NCI-H1417 (cell line): ENCODE measurements around the gene HERC3.

Experiments
- DNase-seq, 3 experiments: peaks; one replicate each; lab custom pipeline; 2025; lab: John Stamatoyannopoulos, UW

HERC3 gene

GRCh38 chr4:88747351-88747750, 155.1 kb downstream of the HERC3 start:
- DNase-seq = no peak

GRCh38 chr4:88750369-88750768, 158.1 kb downstream of the HERC3 start:
- DNase-seq = no peak

- no peak for DNase-seq
These were observed 159.2 kb downstream of the HERC3 start for GRCh38 chr4:88751258-88752075.

- no peak for DNase-seq
These were observed 159.8 kb downstream of the HERC3 start for GRCh38 chr4:88752076-88752463.

DNA sequence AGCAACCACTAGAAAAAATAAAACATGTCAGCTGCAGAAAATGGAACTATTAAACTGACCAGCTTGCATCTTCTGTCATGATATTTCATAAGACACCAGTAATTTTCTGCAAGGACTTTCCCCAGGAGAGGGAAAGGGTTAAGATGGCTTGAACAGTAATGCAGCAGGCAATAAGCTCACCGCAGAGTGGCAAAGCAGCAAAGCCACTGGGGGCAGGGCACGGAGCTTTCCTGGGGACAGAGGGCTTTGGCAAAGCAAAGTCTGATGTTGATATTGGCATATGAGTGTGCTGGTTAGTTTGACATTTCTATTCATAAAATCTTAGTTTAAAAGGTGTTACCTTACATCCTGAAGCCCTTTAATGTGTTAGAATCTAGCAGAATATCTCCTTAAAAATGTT, 160.5 kb downstream of the HERC3 start:
- DNase-seq = no peak

DNA sequence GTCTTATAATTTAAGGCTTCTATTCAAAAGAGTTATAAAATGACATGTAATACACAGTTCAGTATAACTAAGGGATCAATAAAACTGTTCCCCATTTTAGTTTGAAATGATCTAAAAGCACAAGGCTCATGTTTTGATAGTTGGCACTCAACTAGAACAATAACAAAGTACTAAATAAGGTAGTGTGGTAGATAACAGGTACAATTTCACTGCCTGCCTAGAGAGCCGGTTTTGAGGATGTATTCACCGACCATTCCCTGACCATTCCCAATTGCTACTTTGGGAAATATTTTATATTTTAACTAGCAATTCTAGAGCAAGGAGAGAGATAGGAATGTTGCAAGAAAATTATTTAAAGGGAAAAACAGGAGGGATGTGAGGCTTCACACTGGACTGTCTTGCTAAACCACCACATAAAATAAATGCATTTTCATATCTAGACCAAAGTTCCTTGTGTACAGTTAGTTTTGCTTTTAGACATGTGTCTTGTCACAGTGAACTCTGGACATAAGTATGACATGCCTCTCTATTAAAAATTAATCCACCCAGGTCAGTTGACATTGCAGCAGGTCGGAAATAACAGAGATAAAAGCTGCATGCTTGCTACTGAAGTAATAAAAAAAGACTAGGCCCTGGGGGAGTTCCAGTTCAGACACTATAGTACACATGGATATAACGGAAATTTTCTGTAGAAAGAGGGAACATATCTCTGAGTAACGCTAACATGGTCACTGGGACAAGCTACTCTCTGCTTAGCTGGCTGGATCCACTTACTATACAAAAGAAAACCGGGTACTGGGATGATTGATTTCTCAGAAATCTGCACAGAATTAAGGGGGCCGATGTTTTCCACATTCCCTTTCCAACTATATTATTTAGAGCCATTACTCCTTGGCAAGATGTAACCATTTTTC, 161.6 kb downstream of the HERC3 start:
- DNase-seq = no peak

DNA sequence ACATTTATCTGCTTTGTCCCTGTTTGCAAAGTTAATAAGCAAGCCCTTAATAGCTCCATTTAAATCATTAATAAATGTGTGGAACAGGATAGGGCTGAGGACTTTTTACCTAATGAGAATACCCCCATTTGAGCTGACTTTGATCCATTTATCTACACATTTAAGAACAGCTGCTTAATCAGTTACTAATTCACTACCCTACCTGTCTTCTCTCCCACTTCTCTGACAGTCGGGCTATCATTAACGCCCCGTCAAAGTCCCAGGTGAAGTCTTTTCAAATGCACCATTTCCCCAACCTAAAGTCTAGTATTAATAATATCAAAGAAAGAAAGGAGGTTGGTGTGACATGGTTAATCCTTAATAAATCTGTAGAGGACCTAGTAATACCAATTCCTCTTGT, 162.5 kb downstream of the HERC3 start:
- DNase-seq = no peak

- no peak for DNase-seq
These were observed 163.2 kb downstream of the HERC3 start for GRCh38 chr4:88755454-88755853.

DNA sequence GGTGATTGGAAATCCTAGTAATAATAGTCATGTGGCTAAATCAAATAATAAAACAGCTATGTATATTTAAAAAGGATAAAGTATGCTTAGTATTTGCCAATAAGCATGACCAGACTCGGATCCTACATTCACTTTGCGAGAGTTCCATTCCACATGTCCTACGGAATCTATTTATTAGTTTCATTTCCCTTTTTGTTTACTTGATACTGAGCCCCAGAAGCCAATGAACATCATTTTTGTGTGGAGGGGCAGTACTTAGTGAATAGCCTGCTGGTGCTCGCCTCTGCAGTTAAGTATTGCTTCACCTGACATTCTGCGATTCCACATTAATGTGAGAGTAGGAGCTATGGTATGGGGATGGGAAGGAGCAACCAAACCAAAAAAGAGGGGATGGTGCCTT, 163.9 kb downstream of the HERC3 start:
- DNase-seq = no peak

- no peak for DNase-seq
These were observed 164.8 kb downstream of the HERC3 start for GRCh38 chr4:88757067-88757466.

DNA sequence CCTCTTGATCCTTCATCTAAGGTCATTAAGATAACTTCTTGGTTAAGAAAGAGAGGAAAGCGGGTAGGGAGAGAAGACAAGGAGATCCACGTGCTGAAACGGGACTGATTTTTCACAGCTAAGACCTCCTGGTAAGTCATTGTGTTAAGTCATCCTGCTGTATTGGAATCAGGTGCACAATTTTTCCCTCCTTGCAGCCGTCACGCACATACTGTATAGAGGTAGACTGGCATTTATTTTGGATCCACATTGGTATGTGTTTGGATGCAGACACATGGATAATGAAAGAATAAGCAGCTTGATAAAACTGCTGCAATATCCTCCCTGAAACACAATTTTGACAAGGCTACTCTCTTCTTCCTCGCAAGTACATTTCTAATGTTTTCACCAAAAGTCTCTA, 165.5 kb downstream of the HERC3 start:
- DNase-seq = no peak
